GM12878 (cell line): ENCODE measurements around the gene CYB5RL.

Source experiments
- CBX5 ChIP-seq: sonication (generic); IDR thresholded peaks from 2 replicates; pipeline ENCODE4 v1.6.1; 2016; ENCODE audit warnings: low read depth, moderate library complexity, mild to moderate bottlenecking, inconsistent platforms
- EP300 ChIP-seq, 2 experiments: fragments of 150-350 bp in 1 of 2; IDR thresholded peaks; 2 replicates each; pipeline ENCODE4 v1.6.1; 2011 to 2012; ENCODE audit warnings: low read depth in 2 of 2, low read length in 2 of 2, borderline replicate concordance in 1 of 2, improper control_type of control experiment in 1 of 2, inconsistent platforms in 1 of 2; ENCODE audit not compliant: control insufficient read depth in 1 of 2
- EZH2 ChIP-seq: IDR thresholded peaks from 2 replicates; pipeline ENCODE4 v1.6.1; 2012; ENCODE audit warnings: low read depth, mild to moderate bottlenecking, control low read depth, inconsistent platforms, low read length, borderline replicate concordance; ENCODE audit not compliant: control insufficient read depth
- FOS ChIP-seq: IDR thresholded peaks from 3 replicates; pipeline ENCODE4 v1.6.1; 2011; ENCODE audit warnings: borderline replicate concordance; ENCODE audit not compliant: insufficient read length; ENCODE audit errors: extremely low read depth
- HDAC2 ChIP-seq: fragments of 200-600 bp; sonication (generic); IDR thresholded peaks from 2 replicates; pipeline ENCODE4 v1.6.1; 2017
- POU2F2 ChIP-seq: IDR thresholded peaks from 3 replicates; pipeline ENCODE4 v1.6.1; 2011; ENCODE audit warnings: low read depth, mild to moderate bottlenecking, low read length, borderline replicate concordance
- ZSCAN29 ChIP-seq: fragments of 450-650 bp; IDR thresholded peaks from 2 replicates; pipeline ENCODE4 v1.6.1; 2017; ENCODE audit warnings: mild to moderate bottlenecking, moderate library complexity
- TF ChIP-seq, protein P1 (sequence below), 3 experiments: IDR thresholded peaks in 2 of 3; conservative IDR thresholded peaks in 1 of 3; 2 replicates each; pipeline ENCODE4 v1.5.1; 2011; ENCODE audit warnings: low read depth in 3 of 3, low read length in 3 of 3, mild to moderate bottlenecking in 3 of 3, control low read depth in 2 of 3, moderate library complexity in 2 of 3, inconsistent platforms in 1 of 3, mixed read lengths in 1 of 3; ENCODE audit not compliant: control insufficient read depth in 2 of 3, insufficient read depth in 1 of 3; ENCODE audit errors: extremely low read depth in 1 of 3

DNA sequence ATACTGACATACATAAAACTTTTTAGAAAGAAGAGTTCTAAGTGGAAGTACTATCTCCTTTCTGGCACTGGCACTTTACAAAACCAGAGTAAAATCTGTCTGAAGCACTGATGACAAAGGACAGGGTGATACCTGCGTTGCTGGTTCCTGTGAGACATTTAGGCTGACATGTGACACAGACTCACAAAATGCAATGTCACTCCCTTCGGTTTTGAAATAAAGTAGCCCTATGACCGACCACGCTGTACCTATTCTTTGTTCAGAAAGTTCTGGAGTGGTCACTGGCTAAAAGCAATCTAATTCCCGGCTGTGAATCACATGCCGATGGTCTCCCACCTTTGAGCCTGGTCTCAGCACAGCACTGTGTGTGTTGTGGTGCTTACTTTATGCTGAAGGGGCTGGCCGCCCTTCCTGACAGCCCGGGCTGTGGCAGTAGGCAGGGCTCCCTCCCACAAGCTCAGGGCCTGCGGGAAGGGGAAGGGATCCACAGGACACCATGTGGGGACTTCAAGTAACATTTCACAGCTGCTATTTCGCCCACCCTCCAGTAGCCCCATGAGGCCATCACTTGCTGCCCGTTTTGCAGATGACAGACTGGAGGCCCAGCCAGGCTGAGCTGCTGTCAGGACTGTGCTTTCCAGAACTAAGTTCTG lies 48.2 kb upstream of the CYB5RL start:
- TF ChIP-seq, protein P1, sequence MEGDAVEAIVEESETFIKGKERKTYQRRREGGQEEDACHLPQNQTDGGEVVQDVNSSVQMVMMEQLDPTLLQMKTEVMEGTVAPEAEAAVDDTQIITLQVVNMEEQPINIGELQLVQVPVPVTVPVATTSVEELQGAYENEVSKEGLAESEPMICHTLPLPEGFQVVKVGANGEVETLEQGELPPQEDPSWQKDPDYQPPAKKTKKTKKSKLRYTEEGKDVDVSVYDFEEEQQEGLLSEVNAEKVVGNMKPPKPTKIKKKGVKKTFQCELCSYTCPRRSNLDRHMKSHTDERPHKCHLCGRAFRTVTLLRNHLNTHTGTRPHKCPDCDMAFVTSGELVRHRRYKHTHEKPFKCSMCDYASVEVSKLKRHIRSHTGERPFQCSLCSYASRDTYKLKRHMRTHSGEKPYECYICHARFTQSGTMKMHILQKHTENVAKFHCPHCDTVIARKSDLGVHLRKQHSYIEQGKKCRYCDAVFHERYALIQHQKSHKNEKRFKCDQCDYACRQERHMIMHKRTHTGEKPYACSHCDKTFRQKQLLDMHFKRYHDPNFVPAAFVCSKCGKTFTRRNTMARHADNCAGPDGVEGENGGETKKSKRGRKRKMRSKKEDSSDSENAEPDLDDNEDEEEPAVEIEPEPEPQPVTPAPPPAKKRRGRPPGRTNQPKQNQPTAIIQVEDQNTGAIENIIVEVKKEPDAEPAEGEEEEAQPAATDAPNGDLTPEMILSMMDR (IDR thresholded peaks at IDR 0.05 in 2 of 3, conservative IDR thresholded peaks at IDR 0.05 in 1 of 3; ENCODE audit: control insufficient read depth in 2 of 3, extremely low read depth in 1 of 3, insufficient read depth in 1 of 3, low read depth in 3 of 3, low read length in 3 of 3), result no peak
- TF ChIP-seq FOS (no peak), EZH2 (no peak), ZSCAN29 (no peak), POU2F2 (no peak), HDAC2 (no peak), CBX5 (no peak), EP300 (IDR thresholded peaks at IDR 0.05; ENCODE audit: borderline replicate concordance in 1 of 2, control insufficient read depth in 1 of 2, low read depth in 2 of 2, low read length in 2 of 2) (no peak)
